Esophagus muscularis mucosa (tissue), 3 donors: ENCODE results near the gene MYO7B.

Source experiments
- POLR2A ChIP-seq: fragments of 450-650 bp; IDR thresholded peaks from one replicate; pipeline ENCODE4 v1.6.1; 2017; ENCODE audit warnings: antibody characterized with exemption, moderate library complexity, mild to moderate bottlenecking, low read depth
- POLR2AphosphoS5 ChIP-seq, 2 donors: sonication (generic); formaldehyde crosslinking; IDR thresholded peaks; one replicate each; pipeline ENCODE4 v1.6.1; 2017; ENCODE audit warnings: antibody characterized with exemption in 2 of 2
- TF ChIP-seq, protein P1 (sequence below), 3 experiments: fragments of 200-600 bp in 2 of 3; fragments of 450-650 bp in 1 of 3; sonication (generic) in 2 of 3; IDR thresholded peaks; one replicate each; pipeline ENCODE4 v1.5.1; 2017 to 2019; ENCODE audit warnings: antibody characterized with exemption in 3 of 3, mild to moderate bottlenecking in 2 of 3, moderate library complexity in 1 of 3

DNA sequence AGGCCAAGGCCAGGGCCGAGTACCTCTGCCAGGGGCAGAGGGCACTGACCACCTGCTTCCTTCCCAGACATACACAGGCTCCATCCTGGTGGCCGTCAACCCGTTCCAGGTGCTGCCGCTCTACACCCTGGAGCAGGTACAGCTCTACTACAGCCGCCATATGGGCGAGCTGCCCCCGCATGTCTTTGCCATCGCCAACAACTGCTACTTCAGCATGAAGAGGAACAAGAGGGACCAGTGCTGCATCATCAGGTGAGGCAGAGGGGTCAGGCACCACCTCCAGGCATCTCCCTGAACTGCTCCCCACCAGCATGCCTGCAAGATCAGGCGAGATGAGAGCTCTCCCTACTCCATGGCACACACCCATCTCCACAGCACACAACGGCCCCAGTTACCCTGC lies 31.1 kb downstream of the MYO7B start:
- no peak for TF ChIP-seq POLR2AphosphoS5 (IDR thresholded peaks at IDR 0.05)
- no peak for TF ChIP-seq POLR2A
- TF ChIP-seq, protein P1, sequence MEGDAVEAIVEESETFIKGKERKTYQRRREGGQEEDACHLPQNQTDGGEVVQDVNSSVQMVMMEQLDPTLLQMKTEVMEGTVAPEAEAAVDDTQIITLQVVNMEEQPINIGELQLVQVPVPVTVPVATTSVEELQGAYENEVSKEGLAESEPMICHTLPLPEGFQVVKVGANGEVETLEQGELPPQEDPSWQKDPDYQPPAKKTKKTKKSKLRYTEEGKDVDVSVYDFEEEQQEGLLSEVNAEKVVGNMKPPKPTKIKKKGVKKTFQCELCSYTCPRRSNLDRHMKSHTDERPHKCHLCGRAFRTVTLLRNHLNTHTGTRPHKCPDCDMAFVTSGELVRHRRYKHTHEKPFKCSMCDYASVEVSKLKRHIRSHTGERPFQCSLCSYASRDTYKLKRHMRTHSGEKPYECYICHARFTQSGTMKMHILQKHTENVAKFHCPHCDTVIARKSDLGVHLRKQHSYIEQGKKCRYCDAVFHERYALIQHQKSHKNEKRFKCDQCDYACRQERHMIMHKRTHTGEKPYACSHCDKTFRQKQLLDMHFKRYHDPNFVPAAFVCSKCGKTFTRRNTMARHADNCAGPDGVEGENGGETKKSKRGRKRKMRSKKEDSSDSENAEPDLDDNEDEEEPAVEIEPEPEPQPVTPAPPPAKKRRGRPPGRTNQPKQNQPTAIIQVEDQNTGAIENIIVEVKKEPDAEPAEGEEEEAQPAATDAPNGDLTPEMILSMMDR (IDR thresholded peaks at IDR 0.05), result no peak
